Fibroblast of skin of scalp (primary cell): ENCODE measurements around the gene MEGF8.

Experiments used
- DNase-seq: peaks from one replicate; pipeline ENCODE4 v3.0.0-alpha.2; 2013

Gene MEGF8

DNA sequence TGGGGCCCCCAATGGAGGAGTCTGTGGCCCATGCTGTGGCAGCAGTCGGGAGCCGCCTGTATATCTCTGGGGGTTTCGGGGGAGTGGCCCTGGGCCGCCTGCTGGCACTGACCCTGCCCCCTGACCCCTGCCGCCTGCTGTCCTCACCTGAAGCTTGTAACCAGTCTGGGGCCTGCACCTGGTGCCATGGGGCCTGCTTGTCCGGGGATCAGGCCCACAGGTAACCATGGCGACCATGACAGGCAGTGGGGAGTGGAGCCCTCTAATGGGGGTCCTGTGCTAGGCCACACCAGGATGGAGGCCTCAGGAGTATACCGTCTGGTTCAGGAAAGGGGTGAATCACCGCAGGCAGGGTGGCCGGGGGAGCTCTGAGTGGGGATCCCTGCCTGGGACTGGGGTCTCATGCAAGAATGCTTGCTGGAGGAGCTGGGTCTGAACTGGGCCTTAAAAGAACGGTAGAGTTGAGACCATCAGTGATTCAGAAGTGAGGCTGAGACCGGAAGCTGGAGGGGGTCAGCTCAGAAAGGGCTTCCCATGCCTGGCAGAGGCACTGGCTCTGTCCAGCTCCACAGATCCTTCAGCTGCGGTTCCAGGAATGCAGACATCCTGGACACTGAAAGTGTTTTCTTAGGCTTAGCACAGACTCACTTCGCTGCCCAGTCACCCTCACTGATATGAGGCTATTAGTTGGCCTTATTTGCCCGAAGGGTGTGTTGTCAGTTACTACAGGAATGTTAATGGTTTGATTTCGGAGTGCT, 35.5 kb downstream of the MEGF8 start:
- no peak for DNase-seq

GRCh38 chr19:42361545-42361910, 36.1 kb downstream of the MEGF8 start:
- DNase-seq, result no peak

DNA sequence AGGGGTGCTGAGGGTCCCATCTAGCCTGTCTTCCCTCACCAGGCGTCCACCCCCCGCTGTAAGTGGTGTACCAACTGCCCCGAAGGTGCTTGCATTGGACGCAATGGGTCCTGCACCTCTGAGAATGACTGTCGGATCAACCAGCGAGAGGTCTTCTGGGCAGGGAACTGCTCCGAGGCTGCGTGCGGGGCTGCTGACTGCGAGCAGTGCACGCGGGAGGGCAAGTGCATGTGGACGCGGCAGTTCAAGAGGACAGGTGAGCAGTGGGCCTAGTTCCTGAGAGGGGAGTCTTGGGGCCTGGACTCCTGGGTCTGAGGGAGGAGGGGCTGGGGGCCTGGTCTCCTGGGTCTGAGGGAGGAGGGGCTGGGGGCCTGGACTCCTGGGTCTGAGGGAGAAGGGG, 36.9 kb downstream of the MEGF8 start:
- no peak for DNase-seq

GRCh38 chr19:42362891-42363440, 37.5 kb downstream of the MEGF8 start:
- no peak for DNase-seq

GRCh38 chr19:42363614-42364346, 38.3 kb downstream of the MEGF8 start:
- no peak for DNase-seq

- no peak for DNase-seq
Measured at GRCh38 chr19:42366673-42367072, 41.2 kb downstream of the MEGF8 start.

DNA sequence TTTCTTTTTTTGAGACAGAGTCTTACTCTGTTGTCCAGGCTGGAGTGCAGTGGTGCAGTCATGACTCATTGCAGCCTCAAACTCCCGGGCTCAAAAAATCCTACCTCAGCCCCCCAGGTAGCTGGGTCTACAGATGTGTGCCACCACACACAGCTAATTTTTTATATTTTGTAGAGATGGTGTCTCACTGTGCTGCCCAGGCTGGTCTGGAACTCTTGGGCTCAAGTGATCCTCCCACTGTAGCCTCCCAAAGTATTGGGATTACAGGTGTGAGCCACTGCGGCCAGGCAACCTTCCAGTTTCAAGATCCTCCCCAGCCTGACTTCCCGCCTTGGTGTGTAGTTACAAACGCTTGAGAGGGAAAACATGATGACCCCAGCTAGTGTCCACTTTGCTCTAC, 42.5 kb downstream of the MEGF8 start:
- no peak for DNase-seq

GRCh38 chr19:42368360-42368759, 42.9 kb downstream of the MEGF8 start:
- no peak for DNase-seq

DNA sequence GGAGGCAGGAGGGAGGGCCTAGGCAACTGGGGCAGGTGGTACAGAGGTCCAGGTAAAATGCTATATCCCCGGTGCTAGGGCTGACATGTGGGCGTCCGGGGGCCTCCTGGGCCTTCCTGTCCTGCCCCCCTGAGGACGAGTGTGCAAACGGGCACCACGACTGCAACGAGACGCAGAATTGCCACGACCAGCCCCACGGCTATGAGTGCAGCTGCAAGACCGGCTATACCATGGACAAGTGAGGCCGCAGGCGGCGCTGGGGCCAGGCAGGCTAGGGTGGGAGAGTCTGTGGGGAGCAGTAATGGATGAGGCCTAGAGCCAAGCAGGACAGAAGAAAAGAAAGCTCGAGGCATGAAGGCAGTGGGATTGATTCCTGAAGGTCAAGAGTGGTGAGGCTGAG, 43.3 kb downstream of the MEGF8 start:
- no peak for DNase-seq

GRCh38 chr19:42369433-42370067, 44.1 kb downstream of the MEGF8 start:
- DNase-seq, result no peak

- no peak for DNase-seq
Measured at GRCh38 chr19:42370068-42370520, 44.7 kb downstream of the MEGF8 start.

DNA sequence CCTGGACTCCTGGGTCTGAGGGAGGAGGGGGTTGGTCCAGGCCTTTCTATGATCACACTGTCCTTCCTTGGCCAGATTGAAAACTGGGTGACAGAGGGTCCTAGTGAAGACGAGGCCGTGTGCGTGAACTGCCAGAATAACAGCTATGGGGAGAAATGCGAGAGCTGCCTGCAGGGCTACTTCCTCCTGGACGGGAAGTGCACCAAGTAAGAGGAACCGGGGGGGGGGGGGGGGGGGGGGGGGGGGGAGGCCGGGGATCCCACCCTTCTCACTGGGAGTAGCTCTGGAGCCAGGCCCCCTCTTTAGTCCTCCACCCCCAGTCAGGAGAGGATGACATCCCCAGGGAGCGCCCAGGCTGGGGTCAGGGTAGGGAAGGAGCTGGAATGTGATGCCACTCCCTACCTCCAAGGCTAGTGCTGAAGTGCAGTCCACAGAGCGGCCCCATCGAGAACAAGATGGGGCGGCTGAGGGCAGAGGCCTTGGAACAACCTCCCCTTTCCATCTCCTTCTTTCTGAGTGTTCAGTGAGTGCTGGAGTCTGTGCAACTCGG, 45.3 kb downstream of the MEGF8 start:
- no peak for DNase-seq

- no peak for DNase-seq
Measured at GRCh38 chr19:42374826-42375376, 49.5 kb downstream of the MEGF8 start.

DNA sequence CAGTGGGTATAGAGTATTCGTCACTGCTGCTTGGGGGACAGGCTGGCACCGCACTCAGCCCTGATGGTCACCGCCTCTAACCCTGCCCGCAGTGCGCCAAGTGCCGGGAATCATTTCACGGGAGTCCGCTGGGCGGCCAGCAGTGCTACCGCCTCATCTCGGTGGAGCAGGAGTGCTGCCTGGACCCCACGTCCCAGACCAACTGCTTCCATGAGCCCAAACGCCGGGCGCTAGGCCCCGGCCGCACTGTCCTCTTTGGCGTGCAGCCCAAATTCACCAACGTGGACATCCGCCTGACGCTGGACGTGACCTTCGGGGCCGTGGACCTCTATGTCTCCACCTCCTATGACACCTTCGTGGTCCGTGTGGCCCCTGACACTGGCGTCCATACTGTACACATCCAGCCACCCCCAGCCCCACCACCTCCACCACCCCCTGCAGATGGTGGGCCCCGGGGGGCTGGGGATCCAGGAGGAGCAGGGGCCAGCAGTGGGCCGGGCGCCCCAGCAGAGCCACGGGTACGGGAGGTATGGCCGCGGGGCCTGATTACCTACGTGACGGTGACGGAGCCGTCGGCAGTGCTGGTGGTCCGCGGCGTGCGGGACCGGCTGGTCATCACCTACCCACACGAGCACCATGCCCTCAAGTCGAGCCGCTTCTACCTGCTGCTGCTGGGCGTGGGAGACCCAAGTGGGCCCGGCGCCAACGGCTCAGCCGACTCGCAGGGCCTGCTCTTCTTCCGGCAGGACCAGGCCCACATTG, 50.2 kb downstream of the MEGF8 start:
- no peak for DNase-seq

GRCh38 chr19:42376177-42376555, 50.7 kb downstream of the MEGF8 start:
- DNase-seq, result no peak

DNA sequence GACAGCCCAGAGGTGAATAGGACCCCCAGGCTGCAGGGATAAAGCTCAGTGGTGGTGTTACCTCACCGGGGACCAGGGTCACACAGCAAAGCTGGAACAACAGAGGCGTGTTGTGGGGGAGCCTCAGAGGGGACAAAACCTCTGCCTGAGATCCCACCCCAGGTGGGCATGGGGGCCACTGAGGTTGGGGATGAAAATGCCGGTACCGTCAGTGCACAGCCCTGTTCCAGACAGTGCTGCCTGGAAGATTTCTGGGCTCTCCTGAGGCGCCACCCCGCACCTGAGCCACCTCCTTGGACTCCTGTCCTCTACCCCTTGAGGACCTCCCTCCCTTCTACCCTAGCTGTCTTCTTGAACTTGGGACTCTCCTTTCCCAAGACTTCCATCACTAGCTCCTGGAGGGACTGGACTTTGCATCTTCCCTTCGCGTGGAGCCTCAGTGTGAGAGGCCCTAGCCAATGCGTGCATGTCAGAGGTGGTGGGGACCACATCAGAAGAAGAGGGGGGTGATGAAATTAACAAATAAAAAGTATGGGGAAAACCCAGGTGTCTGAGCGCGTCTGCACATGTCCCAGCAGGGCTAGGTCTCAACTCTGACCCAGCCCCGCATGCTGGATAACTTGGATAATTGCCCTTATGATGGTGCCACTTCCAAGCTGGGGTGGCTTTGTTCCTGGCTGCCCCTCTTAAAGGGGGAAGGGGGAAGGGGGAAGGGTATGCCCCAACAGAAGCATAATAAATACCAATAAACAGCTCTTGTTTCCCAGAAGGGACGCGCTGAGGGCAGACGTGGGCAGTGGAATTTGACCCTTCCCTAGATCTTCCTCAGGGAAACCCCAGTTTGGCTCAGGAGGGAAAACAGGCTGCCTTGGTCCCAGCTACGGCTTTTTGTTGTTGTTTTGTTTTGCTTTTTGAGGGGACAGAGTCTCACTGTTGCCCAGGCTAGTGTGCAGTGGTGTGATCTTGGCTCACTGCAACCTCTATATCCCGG, 53.1 kb downstream of the MEGF8 start:
- DNase-seq, result no peak

DNA sequence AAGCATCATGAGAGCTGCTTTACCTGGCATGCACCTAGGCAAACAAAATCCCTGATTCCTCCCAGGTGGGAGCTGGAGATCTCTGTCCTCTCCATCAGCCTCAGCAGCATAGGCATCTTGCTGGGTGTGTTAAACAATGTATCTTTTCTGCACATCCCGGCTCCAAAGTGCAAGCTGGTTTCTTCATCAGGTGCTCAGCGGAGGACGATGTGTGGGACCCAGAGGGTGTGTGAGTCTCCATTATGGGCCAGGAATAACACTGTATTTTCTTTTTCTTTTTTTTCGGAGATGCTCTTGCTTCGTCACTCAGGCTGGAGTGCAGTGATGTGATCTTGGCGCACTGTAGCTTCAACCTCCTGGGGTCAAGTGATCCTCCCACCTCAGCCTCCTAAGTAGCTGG, 54.7 kb downstream of the MEGF8 start:
- DNase-seq, result no peak

DNA sequence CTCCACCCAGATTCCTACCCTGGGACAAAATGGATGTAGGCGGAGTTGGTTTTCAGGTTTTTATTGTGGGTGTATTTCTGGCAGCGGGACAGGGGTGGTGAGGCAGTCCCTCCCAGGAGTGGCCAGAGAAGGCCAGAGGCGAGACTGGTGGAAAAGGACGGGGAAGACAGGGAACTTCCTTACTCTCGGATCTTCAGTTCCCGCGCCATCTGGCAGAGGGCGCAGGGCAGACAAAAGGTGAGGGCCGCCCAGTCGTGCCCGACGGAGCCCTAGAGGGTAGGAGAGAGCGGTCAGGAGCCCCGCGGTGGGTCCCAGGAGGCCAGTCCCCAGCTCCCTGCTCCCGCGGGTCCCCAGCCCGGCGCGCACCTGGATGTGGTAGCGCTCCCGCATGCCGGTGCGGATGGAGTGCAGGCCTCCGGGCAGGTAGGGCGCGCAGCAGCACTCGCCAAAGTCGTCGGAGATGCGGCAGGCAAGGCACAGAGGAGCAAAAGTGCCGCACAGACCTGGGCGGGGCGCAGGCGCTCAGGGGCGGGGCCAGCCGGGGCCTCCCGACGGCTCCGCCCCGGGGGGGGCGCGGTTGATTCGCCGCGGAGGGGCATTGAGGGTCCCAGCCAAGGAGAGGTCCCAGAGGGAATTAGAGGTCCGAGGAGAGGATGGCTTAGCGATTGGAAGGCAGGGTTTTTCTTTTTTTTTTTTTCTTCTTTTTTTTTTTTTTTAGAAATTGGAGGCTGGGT, 61.7 kb downstream of the MEGF8 start:
- DNase-seq, result peak; percentile 58

DNA sequence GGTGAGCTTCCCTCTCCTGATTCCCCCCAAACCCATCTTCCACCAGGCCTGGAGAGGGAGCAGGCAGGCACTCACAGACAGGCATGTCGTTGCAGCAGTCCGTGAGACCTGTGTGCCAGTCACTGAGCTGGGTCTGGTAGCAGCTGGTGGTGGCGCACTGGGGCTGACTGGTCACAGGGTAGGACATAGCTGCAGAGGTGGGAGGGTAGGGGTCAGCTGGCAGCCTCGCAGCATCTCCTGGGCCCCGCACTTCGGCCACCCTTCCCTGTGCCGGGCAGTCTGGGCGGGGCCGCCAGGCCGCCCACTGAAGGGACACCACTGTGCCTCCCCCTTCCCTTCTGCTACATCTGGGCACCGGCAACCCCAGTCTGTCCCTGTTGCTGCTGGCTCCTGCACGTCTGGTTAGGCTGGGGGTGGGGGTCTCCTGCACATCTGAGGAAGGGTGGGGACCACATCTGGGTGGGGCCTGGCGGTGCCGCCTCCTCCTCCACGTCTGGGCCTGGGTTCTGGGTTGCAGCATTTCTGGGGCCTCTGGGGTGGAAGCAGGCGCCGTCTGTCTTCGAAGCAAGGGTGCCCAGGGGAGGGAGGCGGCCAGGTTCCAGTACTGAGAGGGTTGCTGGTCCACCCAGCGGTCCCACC, 63.5 kb downstream of the MEGF8 start:
- DNase-seq, result no peak

DNA sequence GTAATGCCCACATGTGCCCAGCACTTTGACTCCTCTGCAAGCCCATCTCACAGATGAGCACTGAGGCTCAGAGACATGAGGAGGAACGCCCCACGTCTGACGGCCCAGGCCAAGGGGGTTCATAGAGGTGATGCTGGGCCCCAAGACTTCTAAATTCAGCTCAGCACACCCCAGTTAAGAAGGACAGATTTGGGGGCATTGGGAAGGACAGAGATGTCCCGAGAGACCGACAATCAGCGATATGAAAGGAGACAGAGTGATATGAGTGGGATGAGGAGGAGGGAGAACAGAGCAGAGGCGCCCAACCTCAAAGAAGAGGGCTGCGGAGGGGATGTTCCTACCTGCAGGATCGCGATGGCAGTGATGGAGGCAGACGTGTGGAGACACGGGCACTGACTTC, 64.5 kb downstream of the MEGF8 start, which contains the start of gene CNFN:
Gene CNFN, minus strand, starts transcription at position 399 of the 400 bp plus-strand sequence. CDS start 1,260 bp downstream, outside the sequence.
- DNase-seq, result no peak
